SK-N-SH treated with all-trans-retinoic acid at 6 μM for 48 hours (cell line): ENCODE measurements around the gene CREB3L2.

Source experiments
- ESRRG ChIP-seq: fragments of 250-450 bp; sonication (Bioruptor Pico); IDR thresholded peaks from 2 replicates; pipeline ENCODE4 v1.6.1; 2021; ENCODE audit warnings: mild to moderate bottlenecking
- GLIS3 ChIP-seq: fragments of 250-450 bp; sonication (Bioruptor Pico); IDR thresholded peaks from 2 replicates; pipeline ENCODE4 v1.5.0; 2020; ENCODE audit warnings: mild to moderate bottlenecking, moderate library complexity
- ISL1 ChIP-seq: fragments of 250-450 bp; sonication (Bioruptor Pico); IDR thresholded peaks from 2 replicates; pipeline ENCODE4 v2.1.2; 2022; ENCODE audit warnings: mild to moderate bottlenecking, moderate library complexity
- OSR1 ChIP-seq: fragments of 250-450 bp; sonication (Bioruptor Pico); IDR thresholded peaks from 2 replicates; pipeline ENCODE4 v1.8.0; 2022; ENCODE audit warnings: moderate library complexity, mild to moderate bottlenecking, inconsistent platforms
- PATZ1 ChIP-seq: fragments of 250-450 bp; sonication (Bioruptor Pico); IDR thresholded peaks from 2 replicates; pipeline ENCODE4 v1.8.0; 2020; ENCODE audit warnings: mild to moderate bottlenecking, moderate library complexity, borderline replicate concordance
- POU6F1 ChIP-seq: fragments of 250-450 bp; sonication (Bioruptor Pico); IDR thresholded peaks from 2 replicates; pipeline ENCODE4 v1.8.0; 2021; ENCODE audit warnings: low read depth, mild to moderate bottlenecking, moderate library complexity, borderline replicate concordance
- RARB ChIP-seq: fragments of 250-450 bp; sonication (Bioruptor Pico); IDR thresholded peaks from 2 replicates; pipeline ENCODE4 v1.8.0; 2021; ENCODE audit warnings: mild to moderate bottlenecking, moderate library complexity
- SNAI2 ChIP-seq: fragments of 250-450 bp; sonication (Bioruptor Pico); IDR thresholded peaks from 2 replicates; pipeline ENCODE4 v1.5.0; 2020; ENCODE audit warnings: mild to moderate bottlenecking, moderate library complexity
- TCF4 ChIP-seq: fragments of 250-450 bp; sonication (Bioruptor Pico); IDR thresholded peaks from 2 replicates; pipeline ENCODE4 v1.8.0; 2021; ENCODE audit warnings: mild to moderate bottlenecking, moderate library complexity, borderline replicate concordance
- TSHZ2 ChIP-seq: fragments of 250-450 bp; sonication (Bioruptor Pico); IDR thresholded peaks from 2 replicates; pipeline ENCODE4 v1.5.0; 2020; ENCODE audit warnings: mild to moderate bottlenecking, moderate library complexity
- ZNF565 ChIP-seq: fragments of 450-650 bp; formaldehyde crosslinking; conservative IDR thresholded peaks from 2 replicates; pipeline ENCODE4 v1.5.0; 2020; ENCODE audit warnings: low read depth, mild to moderate bottlenecking, moderate library complexity
- ZNF70 ChIP-seq: fragments of 450-650 bp; formaldehyde crosslinking; IDR thresholded peaks from 2 replicates; pipeline ENCODE4 v1.5.0; 2020; ENCODE audit warnings: mild to moderate bottlenecking, moderate library complexity
- ZNF8 ChIP-seq: fragments of 450-650 bp; formaldehyde crosslinking; IDR thresholded peaks from 2 replicates; pipeline ENCODE4 v1.5.0; 2020; ENCODE audit warnings: mild to moderate bottlenecking, moderate library complexity
- TF ChIP-seq, protein P1 (sequence below): fragments of 250-450 bp; sonication (Bioruptor Pico); IDR thresholded peaks from 2 replicates; pipeline ENCODE4 v1.5.1; 2020; ENCODE audit warnings: low read depth, mild to moderate bottlenecking, moderate library complexity

DNA sequence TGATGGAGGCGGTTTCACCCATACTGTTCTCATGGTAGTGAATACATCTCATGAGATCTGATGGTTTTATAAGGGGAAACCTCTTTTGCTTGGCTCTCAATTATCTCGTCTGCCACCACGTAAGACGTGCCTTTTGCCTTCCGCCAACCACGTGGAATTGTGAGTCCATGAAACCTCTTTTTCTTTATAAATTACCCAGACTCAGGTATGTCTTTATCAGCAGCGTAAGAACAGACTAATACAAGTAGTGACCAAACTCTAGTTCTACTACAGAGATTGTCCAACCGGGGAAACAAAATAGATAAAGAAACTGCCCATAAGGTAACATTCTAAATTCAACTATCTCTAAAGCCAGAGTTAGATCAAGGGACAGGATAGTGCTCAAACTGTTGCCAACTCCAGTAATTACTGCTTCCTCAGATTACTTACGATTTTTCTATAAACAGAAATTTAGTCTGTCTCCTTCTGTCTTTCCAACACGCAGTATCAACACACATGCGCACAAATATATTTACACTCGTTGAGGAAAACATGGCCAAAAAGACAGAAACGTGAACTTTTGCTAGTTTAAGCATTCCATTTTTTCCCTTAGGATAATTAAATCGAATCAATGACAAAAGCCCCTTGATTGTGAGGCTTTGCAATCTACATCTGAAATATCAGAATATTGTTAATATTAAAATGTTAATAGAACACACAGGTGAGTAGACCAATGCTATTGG is 36.9 kb downstream of the CREB3L2 start:
- TF ChIP-seq POU6F1 (CRISPR knock-in tag): no peak
- no peak for TF ChIP-seq ZNF8 (CRISPR knock-in tag)
- no peak for TF ChIP-seq ZNF70 (CRISPR knock-in tag)
- no peak for TF ChIP-seq PATZ1 (CRISPR knock-in tag)
- no peak for TF ChIP-seq RARB (CRISPR knock-in tag)
- TF ChIP-seq, protein P1, sequence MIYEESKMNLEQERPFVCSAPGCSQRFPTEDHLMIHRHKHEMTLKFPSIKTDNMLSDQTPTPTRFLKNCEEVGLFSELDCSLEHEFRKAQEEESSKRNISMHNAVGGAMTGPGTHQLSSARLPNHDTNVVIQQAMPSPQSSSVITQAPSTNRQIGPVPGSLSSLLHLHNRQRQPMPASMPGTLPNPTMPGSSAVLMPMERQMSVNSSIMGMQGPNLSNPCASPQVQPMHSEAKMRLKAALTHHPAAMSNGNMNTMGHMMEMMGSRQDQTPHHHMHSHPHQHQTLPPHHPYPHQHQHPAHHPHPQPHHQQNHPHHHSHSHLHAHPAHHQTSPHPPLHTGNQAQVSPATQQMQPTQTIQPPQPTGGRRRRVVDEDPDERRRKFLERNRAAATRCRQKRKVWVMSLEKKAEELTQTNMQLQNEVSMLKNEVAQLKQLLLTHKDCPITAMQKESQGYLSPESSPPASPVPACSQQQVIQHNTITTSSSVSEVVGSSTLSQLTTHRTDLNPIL (CRISPR knock-in tag): no peak
- no peak for TF ChIP-seq ZNF565 (CRISPR knock-in tag)
- no peak for TF ChIP-seq SNAI2
- no peak for TF ChIP-seq TSHZ2 (CRISPR knock-in tag)
- no peak for TF ChIP-seq TCF4 (CRISPR knock-in tag)
- TF ChIP-seq OSR1: no peak
- TF ChIP-seq ESRRG (CRISPR knock-in tag): no peak
- TF ChIP-seq GLIS3 (CRISPR knock-in tag): no peak
- no peak for TF ChIP-seq ISL1 (CRISPR knock-in tag)
